ENCODE results near the gene SLC25A23. TPM values are rescaled to one million over a fixed set of nuclear protein-coding genes. Genes with fewer than 3 reads are reported as not detected.

SLC25A23 gene
- total RNA-seq, 2 donors from 2014 or later = 89.6 to 97.1 TPM

- Histone ChIP-seq H3K9me3 (no peaks in the 10 kb centered on the region), H3K27me3 (replicated peaks; ENCODE audit: insufficient read depth) (no peaks in the 10 kb centered on the region), H3K4me1 (ENCODE audit: control insufficient read depth in 1 of 2, low read depth in 2 of 2) (no peaks in the 10 kb centered on the region), H3K4me3 (no peak overlapping the region), H3K27ac (no peak overlapping the region), H3K36me3 (peaks cover 42% of the 10 kb centered on the region)
- TF ChIP-seq, protein P1, sequence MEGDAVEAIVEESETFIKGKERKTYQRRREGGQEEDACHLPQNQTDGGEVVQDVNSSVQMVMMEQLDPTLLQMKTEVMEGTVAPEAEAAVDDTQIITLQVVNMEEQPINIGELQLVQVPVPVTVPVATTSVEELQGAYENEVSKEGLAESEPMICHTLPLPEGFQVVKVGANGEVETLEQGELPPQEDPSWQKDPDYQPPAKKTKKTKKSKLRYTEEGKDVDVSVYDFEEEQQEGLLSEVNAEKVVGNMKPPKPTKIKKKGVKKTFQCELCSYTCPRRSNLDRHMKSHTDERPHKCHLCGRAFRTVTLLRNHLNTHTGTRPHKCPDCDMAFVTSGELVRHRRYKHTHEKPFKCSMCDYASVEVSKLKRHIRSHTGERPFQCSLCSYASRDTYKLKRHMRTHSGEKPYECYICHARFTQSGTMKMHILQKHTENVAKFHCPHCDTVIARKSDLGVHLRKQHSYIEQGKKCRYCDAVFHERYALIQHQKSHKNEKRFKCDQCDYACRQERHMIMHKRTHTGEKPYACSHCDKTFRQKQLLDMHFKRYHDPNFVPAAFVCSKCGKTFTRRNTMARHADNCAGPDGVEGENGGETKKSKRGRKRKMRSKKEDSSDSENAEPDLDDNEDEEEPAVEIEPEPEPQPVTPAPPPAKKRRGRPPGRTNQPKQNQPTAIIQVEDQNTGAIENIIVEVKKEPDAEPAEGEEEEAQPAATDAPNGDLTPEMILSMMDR (IDR thresholded peaks at IDR 0.05) = no peak
- ATAC-seq (ENCODE audit: insufficient number of reproducible peaks, low FRiP score, low read depth) = no peak
- no peak for DNase-seq (ENCODE audit: low spot score)
These were observed 46.3 kb downstream of the SLC25A23 start for GRCh38 chr19:6413291-6413690.

GRCh38 chr19:6412447-6413091, 47.0 kb downstream of the SLC25A23 start:
- no peak overlapping the region for H3K27ac ChIP-seq
- no peak overlapping the region for H3K4me3 ChIP-seq
- TF ChIP-seq, protein P1 (IDR thresholded peaks at IDR 0.05) = peak; percentile 41
- H3K4me1 ChIP-seq (ENCODE audit: control insufficient read depth in 1 of 2, low read depth in 2 of 2) = no peaks in the 10 kb centered on the region
- no peaks in the 10 kb centered on the region for H3K27me3 ChIP-seq (replicated peaks; ENCODE audit: insufficient read depth)
- DNase-seq (ENCODE audit: low spot score) (no peak), ATAC-seq (ENCODE audit: insufficient number of reproducible peaks, low FRiP score, low read depth) (no peak)
- H3K9me3 ChIP-seq = no peaks in the 10 kb centered on the region
- peaks cover 36% of the 10 kb centered on the region for H3K36me3 ChIP-seq

GRCh38 chr19:6412061-6412446, 47.5 kb downstream of the SLC25A23 start:
- no peaks in the 10 kb centered on the region for H3K27me3 ChIP-seq (replicated peaks; ENCODE audit: insufficient read depth)
- peaks cover 31% of the 10 kb centered on the region for H3K36me3 ChIP-seq
- TF ChIP-seq, protein P1 (IDR thresholded peaks at IDR 0.05) = no peak
- ATAC-seq (ENCODE audit: insufficient number of reproducible peaks, low FRiP score, low read depth) (no peak), DNase-seq (ENCODE audit: low spot score) (no peak)
- no peak overlapping the region for H3K27ac ChIP-seq
- no peaks in the 10 kb centered on the region for H3K9me3 ChIP-seq
- no peaks in the 10 kb centered on the region for H3K4me1 ChIP-seq (ENCODE audit: control insufficient read depth in 1 of 2, low read depth in 2 of 2)
- H3K4me3 ChIP-seq = no peak overlapping the region

- H3K36me3 ChIP-seq = peaks cover 4% of the 10 kb centered on the region
- no peak overlapping the region for H3K27ac ChIP-seq
- H3K27me3 ChIP-seq (replicated peaks; ENCODE audit: insufficient read depth) = no peaks in the 10 kb centered on the region
- TF ChIP-seq, protein P1 (IDR thresholded peaks at IDR 0.05) = no peak
- DNase-seq (ENCODE audit: low spot score) (no peak), ATAC-seq (ENCODE audit: insufficient number of reproducible peaks, low FRiP score, low read depth) (no peak)
- H3K4me3 ChIP-seq = no peak overlapping the region
- H3K4me1 ChIP-seq (ENCODE audit: control insufficient read depth in 1 of 2, low read depth in 2 of 2) = no peaks in the 10 kb centered on the region
- no peaks in the 10 kb centered on the region for H3K9me3 ChIP-seq
These were observed 50.2 kb downstream of the SLC25A23 start for GRCh38 chr19:6409346-6409745.

DNA sequence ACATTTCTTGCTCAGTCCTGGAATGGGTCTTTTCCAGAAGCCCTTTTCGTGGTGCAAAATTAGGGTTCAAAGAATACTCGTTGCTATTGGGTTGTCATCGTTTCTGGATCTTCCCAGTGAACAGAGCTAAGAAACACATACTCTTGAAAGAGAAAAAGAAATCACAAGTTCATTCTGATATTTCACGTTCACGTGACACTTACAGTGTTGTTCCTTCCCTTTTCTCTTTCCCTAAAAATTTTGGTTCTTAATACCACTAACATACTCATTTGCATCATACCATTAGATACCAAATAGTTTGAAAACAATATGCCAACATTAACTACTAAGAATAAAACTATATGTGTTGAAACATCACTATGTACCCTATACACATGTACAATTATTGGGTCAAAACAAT, 53.2 kb downstream of the SLC25A23 start:
- ATAC-seq (ENCODE audit: insufficient number of reproducible peaks, low FRiP score, low read depth) = no peak

More for the DNA sequence above, 53.2 kb downstream of the SLC25A23 start:
- Histone ChIP-seq H3K27me3 (replicated peaks; ENCODE audit: insufficient read depth) (no peaks in the 10 kb centered on the region), H3K4me3 (no peak overlapping the region), H3K27ac (no peak overlapping the region), H3K9me3 (no peaks in the 10 kb centered on the region), H3K36me3 (no peaks in the 10 kb centered on the region), H3K4me1 (ENCODE audit: control insufficient read depth in 1 of 2, low read depth in 2 of 2) (no peaks in the 10 kb centered on the region)
- TF ChIP-seq, protein P1 (IDR thresholded peaks at IDR 0.05) = no peak
- DNase-seq (ENCODE audit: low spot score) = no peak
